ENCODE data around the gene WNT1. TPM values are rescaled to one million over a fixed set of nuclear protein-coding genes. Genes with fewer than 3 reads are reported as not detected.

The WNT1 gene
- total and polyA plus RNA-seq, 9 of the 15 experiments (the other 6 are each of a cell fraction or from before 2014, with no cell fraction given): not detected

DNA sequence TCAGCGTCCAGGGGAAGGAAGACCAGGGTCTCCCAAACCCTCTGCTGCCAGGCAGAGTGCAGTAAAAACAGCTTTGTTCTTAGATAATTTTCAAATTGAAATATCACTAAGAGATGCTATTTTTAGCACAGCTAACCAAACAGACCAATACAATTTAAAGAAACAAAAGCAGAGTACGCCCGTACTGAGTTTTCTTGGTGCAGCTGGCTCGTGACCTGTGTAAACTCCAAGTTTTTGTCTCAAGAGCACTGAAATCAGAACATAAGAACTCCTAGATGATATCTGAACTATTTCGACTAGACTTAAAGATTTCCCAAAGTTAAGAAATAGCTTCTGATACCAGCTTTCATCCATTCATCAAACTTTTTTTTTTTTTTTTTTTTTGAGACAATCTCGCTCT lies 31.2 kb upstream of the WNT1 start:
- intact Hi-C loops (cut with micrococcal nuclease): no loop called here
- peaks cover 44% of the 10 kb centered on the region; the same call in 2 of the 3 replicates for H3K36me3 ChIP-seq (ENCODE audit: control insufficient read depth, insufficient read depth, low read length)
- ChIA-PET POLR2A (interaction anchor here (0.6 kb wide), 1 partner anchor 462 kb away, joined by 5 read pairs; no protein-coding TSS in a partner anchor), CTCF (ENCODE audit: low intra/inter-chr PET ratio) (no interaction called here)
- no peak for TF ChIP-seq NCOA4 (IDR thresholded peaks at IDR 0.05; ENCODE audit: partially characterized antibody)
- no peak for TF ChIP-seq L3MBTL2 (IDR thresholded peaks at IDR 0.05)
- TF ChIP-seq NFYB (IDR thresholded peaks at IDR 0.05; ENCODE audit: extremely low read depth, insufficient read length): no peak
- TF ChIP-seq, protein P1, sequence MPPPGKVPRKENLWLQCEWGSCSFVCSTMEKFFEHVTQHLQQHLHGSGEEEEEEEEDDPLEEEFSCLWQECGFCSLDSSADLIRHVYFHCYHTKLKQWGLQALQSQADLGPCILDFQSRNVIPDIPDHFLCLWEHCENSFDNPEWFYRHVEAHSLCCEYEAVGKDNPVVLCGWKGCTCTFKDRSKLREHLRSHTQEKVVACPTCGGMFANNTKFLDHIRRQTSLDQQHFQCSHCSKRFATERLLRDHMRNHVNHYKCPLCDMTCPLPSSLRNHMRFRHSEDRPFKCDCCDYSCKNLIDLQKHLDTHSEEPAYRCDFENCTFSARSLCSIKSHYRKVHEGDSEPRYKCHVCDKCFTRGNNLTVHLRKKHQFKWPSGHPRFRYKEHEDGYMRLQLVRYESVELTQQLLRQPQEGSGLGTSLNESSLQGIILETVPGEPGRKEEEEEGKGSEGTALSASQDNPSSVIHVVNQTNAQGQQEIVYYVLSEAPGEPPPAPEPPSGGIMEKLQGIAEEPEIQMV (tag; conservative IDR thresholded peaks at IDR 0.05; ENCODE audit: low read depth): no peak
- DNase-seq (ENCODE audit: extremely low read depth in 1 of 4, low spot score in 3 of 4) (no peak), ATAC-seq (no peak), FAIRE-seq (no peak)
- H3K9me1 ChIP-seq (ENCODE audit: control insufficient read depth, insufficient read depth, low read length): no peaks in the 10 kb centered on the region
- peaks cover 62% of the 10 kb centered on the region for H3K79me2 ChIP-seq (ENCODE audit: control insufficient read depth, insufficient read depth, low read length)
- H4K20me1 ChIP-seq (replicated peaks; ENCODE audit: control insufficient read depth, insufficient read depth, low read length): peaks cover under 1% of the 10 kb centered on the region; the same call in 1 of the 2 replicates
- no peak overlapping the region for H3K4me2 ChIP-seq (ENCODE audit: insufficient read depth, low read length)
- no peak overlapping the region for H2AFZ ChIP-seq (ENCODE audit: low read depth, low read length)
- BruUV-seq (replicated peaks): no TSS peak
- H3K9ac ChIP-seq (ENCODE audit: insufficient read depth in 1 of 2, low read depth in 2 of 2, low read length in 2 of 2): no peak overlapping the region; a peak in 1 of 4 replicates
- H3K27ac ChIP-seq (ENCODE audit: extremely low read depth, low read depth, low read length): no peak overlapping the region
- H3K9me3 ChIP-seq (replicated peaks; ENCODE audit: control insufficient read depth, insufficient read depth, low read depth, low read length): no peaks in the 10 kb centered on the region
- in situ Hi-C loops (cut with MboI): no loop called here
- peaks cover 4 to 5% of the 10 kb centered on the region in 2 experiments; a peak in 3 of 5 replicates for H3K4me1 ChIP-seq (replicated peaks in 1 of 2; ENCODE audit: control insufficient read depth in 2 of 2, insufficient read depth in 2 of 2, low read length in 2 of 2)
- H3K4me3 ChIP-seq: no peak overlapping the region
- no peaks in the 10 kb centered on the region for H3K27me3 ChIP-seq (ENCODE audit: control insufficient read depth in 2 of 2, insufficient read depth in 2 of 2, low read length in 2 of 2)
- 86% methylated on average over 4 of the region's 6 CpGs for WGBS (ENCODE audit: insufficient coverage, low coverage, missing lambda C conversion rate)

Data from K562 (cell line).